Measurements from ENCODE around the gene CD80.

CD80 gene

GRCh38 chr3:119492128-119492527, 67.3 kb downstream of the CD80 start:
- Histone ChIP-seq H3K36me3 (ENCODE audit: control insufficient read depth, insufficient read depth, low read length) (peaks cover 1% of the 10 kb centered on the region), H3K4me3 (replicated peaks; ENCODE audit: low read depth, low read length) (no peak overlapping the region), H3K27me3 (replicated peaks; ENCODE audit: control insufficient read depth, insufficient read depth, low read length) (no peaks in the 10 kb centered on the region)
- TF ChIP-seq CTCF (IDR thresholded peaks at IDR 0.05; ENCODE audit: insufficient read depth, low read length, poor library complexity, severe bottlenecking) = no peak
- DNase-seq (ENCODE audit: extremely low read depth, insufficient read length) = no peak

GRCh38 chr3:119490153-119490552, 69.3 kb downstream of the CD80 start:
- Histone ChIP-seq H3K27me3 (replicated peaks; ENCODE audit: control insufficient read depth, insufficient read depth, low read length) (no peaks in the 10 kb centered on the region), H3K4me3 (replicated peaks; ENCODE audit: low read depth, low read length) (no peak overlapping the region), H3K36me3 (ENCODE audit: control insufficient read depth, insufficient read depth, low read length) (peaks cover 12% of the 10 kb centered on the region)
- no peak for TF ChIP-seq CTCF (IDR thresholded peaks at IDR 0.05; ENCODE audit: insufficient read depth, low read length, poor library complexity, severe bottlenecking)
- no peak for DNase-seq (ENCODE audit: extremely low read depth, insufficient read length)

DNA sequence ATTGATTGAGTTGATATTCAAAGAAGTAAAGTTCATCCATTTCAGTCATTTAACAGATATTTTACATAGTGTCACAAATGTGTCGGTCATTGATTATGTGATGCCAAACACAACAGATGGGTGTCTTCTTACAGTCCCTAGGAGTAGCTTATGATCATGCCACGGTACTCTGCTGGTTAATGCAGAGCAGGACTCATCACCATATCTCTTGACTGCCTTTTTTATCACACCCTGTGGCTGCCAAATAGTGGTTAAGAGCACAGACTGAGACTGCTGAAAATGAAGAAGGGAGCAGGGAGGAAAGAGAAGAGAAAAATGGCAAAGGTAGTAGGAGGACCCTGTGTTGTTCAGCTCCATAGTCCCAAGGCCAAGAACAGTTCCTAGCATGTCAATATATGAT, 73.9 kb downstream of the CD80 start:
- H3K4me3 ChIP-seq (replicated peaks; ENCODE audit: low read depth, low read length) = no peak overlapping the region
- no peaks in the 10 kb centered on the region for H3K27me3 ChIP-seq (replicated peaks; ENCODE audit: control insufficient read depth, insufficient read depth, low read length)
- TF ChIP-seq CTCF (IDR thresholded peaks at IDR 0.05; ENCODE audit: insufficient read depth, low read length, poor library complexity, severe bottlenecking) = no peak
- peaks cover 14% of the 10 kb centered on the region for H3K36me3 ChIP-seq (ENCODE audit: control insufficient read depth, insufficient read depth, low read length)
- no peak for DNase-seq (ENCODE audit: extremely low read depth, insufficient read length)

- H3K27me3 ChIP-seq (replicated peaks; ENCODE audit: control insufficient read depth, insufficient read depth, low read length) = no peaks in the 10 kb centered on the region
- no peak for TF ChIP-seq CTCF (IDR thresholded peaks at IDR 0.05; ENCODE audit: insufficient read depth, low read length, poor library complexity, severe bottlenecking)
- no peak overlapping the region for H3K4me3 ChIP-seq (replicated peaks; ENCODE audit: low read depth, low read length)
- H3K36me3 ChIP-seq (ENCODE audit: control insufficient read depth, insufficient read depth, low read length) = peaks cover 16% of the 10 kb centered on the region
- DNase-seq (ENCODE audit: extremely low read depth, insufficient read length) = no peak
Measured at GRCh38 chr3:119483101-119483500, 76.3 kb downstream of the CD80 start.

DNA sequence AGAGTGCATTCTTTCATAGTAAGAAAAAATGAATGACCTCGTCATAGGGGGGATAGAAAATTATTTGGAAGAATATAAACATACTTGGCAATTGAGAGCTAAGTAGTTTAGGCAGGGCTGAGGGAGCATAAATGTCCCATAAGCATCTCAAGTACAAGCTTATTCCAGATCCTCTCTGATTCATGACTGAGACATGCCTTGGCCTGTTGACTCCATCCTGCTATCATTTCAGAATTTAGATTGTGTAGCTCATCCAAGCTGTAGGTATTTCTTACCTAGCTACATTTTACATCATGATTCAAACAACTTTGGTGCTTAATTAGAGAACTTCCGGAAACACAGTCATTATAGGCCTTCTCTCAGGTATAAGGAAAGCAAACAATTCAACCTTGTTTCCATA, 78.3 kb downstream of the CD80 start:
- no peak for DNase-seq (ENCODE audit: extremely low read depth, insufficient read length)
- no peaks in the 10 kb centered on the region for H3K27me3 ChIP-seq (replicated peaks; ENCODE audit: control insufficient read depth, insufficient read depth, low read length)
- TF ChIP-seq CTCF (IDR thresholded peaks at IDR 0.05; ENCODE audit: insufficient read depth, low read length, poor library complexity, severe bottlenecking) = no peak
- H3K4me3 ChIP-seq (replicated peaks; ENCODE audit: low read depth, low read length) = no peak overlapping the region
- peaks cover 20% of the 10 kb centered on the region for H3K36me3 ChIP-seq (ENCODE audit: control insufficient read depth, insufficient read depth, low read length)
